Activated naive CD4-positive, alpha-beta T cell (primary cell): ENCODE results near the gene SLC13A4.
"Not testable (repeated sequence)": the region's sequence is repeated elsewhere in the genome, so short reads cannot be mapped to it uniquely, and the experiment has no call there.

Source experiments
- DNase-seq, 4 experiments: peaks; one replicate each; lab custom pipeline; 2025; lab: John Stamatoyannopoulos, UW

SLC13A4 gene

DNA sequence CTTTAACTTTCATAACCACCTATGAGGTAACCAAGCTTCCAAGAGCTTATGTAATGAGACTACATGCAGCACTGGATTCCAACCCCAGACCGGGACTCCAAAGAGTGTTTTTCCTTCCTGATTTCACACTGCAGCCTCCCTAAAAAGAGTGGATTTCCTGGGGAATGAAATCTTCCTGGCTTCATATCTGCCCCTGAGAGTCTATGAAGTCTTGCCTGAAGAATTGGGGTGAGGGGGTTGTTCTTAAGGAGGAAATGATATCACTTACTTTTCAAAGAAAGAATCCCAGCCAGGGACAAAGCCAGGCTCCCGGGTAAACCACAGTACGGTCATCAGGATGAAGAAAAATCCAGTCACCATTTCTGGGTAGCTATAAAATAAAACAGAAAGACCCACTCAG lies 35.9 kb downstream of the SLC13A4 start:
- DNase-seq: no peak

DNA sequence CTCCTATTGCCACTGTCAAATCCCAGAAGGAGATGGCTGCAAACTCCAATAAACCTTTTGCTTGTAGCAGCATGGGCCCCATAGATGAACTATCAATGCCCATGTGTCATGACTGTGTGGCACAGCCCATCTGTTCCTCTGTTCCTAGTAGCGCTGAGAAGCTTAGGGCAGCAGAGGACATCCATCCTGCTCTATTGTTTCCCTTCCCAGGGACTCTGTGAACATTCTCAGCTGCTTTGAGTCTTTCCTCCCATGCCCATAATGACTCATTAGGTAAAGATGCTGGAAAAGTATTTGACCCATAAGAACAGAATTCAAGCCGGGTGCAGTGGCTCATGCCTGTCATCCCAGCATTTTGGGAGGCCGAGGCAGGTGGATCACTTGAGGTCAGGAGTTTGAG lies 37.4 kb downstream of the SLC13A4 start:
- no peak for DNase-seq

DNA sequence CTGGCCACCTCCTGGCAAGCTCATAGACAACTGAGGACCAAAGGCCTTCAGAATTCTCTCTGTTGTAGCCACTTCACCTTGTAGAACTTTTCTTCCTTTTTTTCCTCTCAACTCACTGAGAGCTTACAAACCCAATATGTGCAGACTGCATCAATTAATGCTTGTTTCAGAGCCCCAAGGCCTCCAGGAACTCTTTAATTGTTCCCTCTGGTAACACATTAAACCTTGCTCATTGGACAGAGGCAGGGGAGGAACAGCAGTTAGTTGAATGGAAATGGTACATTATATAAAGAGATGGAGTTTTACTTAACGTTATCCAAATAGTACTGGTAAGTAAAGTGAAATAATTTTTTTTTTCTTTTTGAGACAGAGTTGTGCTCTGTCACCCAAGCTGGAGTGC lies 40.5 kb downstream of the SLC13A4 start:
- DNase-seq: no peak

DNA sequence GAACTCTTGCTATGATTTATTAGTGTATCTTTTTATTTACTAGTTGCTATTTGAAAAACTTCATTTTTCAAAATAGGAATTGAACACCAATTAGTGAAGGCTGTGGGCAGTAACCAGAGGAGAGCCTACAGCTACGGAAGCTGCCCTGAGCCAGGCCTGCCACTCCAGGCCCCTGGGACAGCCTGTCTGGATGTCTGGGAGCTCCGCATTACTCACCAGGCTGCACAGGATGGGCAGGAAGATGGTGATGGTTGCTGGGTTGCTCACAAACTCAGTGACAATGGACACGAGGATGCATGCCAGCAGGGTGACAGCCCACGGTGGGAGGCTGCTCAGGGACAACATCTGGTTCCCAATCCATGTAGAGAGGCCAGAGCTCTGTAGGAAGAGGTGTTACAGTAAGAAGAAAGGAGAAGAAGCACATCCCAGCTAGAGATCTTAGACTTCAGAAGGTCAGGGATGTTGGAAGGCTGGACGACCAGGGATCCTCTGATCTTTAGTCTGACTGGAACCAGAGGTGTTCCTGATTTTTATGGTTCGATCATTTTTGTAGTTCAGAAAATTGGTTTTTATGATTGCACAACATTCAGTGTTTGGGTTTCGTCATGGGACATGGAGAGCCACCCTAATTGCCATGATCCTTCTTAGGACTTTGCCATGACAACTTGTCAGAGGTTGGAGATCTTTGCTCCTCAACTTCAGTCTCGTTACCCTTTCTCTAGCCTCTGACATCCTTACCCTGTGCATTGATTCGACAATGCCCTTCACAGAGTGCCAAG lies 42.5 kb downstream of the SLC13A4 start:
- no peak for DNase-seq

- DNase-seq: no peak
Observed at GRCh38 chr7:135684699-135685098, 43.3 kb downstream of the SLC13A4 start.

- DNase-seq: no peak
Observed at GRCh38 chr7:135684136-135684535, 43.9 kb downstream of the SLC13A4 start.

- no peak for DNase-seq
Observed at GRCh38 chr7:135683609-135684008, 44.4 kb downstream of the SLC13A4 start.

GRCh38 chr7:135682191-135682590 lies 45.8 kb downstream of the SLC13A4 start:
- no peak for DNase-seq

DNA sequence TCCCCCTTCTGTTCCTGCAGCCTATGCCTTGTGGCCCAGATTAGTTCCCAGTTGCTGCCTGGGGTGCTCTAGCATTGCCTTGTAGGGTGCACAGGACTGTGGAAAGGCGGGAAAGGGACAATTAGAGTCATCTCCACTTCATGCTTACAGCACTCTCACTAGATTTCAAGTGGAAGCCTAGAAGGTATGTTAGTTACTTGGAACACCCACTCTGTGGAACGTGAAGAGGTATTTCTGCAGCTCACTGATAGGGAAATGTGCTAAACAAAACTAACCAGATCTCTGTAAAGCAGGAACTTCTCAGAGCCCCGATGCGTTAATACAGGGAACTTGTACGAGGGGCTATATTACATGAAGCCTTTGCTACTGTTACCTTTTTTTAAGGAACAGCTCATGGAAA lies 46.2 kb downstream of the SLC13A4 start:
- no peak for DNase-seq

- DNase-seq: no peak
Observed at GRCh38 chr7:135678612-135679575, 49.1 kb downstream of the SLC13A4 start.

DNA sequence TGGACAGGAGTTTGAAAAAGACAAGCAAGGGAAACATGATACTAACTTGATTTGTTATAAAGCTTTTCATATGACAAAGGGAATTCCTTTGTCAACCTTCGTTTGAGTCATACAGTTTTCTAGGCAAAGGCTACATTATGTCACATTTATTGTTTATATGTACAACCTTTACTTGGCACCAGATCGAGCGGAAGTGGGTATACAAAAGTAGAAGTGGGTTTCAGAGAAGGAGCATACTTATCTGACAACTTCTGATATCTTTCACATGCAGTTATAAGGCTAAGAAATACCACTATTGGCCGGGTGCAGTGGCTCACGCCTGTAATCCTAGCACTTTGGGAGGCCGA lies 54.7 kb downstream of the SLC13A4 start:
- no peak for DNase-seq

DNA sequence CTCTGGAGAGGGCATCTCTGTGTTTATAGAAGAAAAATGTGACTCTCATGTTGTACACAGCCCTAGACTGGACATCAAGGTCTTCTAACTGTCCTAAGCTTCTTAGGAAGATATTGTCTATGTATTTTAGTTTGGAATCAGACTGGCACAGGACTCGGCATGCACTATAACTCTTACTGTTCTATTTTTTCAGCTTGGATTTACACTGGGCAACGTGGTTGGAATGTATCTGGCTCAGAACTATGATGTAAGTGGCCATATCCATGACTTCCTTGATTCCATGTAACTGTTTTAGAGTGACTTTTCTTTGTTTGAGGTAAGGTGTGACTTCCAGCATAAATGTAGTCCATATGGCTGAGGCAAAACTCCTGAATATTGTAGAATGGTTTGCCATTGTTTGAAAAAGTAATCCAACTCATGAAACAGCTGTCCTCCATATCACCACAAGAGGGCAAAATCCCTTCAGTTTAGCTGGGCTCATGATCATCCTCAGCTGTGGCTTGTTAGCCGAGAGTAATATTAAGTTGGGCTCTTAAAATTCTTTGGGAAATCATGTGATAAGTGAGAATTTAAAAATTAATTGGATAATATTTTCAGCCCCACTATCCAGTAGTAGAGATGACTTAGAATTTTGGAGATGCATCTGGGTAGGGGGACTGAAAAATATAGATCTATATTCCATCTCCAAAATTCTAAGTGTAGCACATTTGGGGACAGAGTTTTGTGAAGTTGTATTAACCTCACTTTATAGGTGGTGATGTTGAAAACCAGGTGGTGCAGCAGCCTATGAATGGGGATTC lies 55.2 kb downstream of the SLC13A4 start:
- no peak for DNase-seq

- DNase-seq: no peak
Observed at GRCh38 chr7:135670179-135670578, 57.8 kb downstream of the SLC13A4 start.

DNA sequence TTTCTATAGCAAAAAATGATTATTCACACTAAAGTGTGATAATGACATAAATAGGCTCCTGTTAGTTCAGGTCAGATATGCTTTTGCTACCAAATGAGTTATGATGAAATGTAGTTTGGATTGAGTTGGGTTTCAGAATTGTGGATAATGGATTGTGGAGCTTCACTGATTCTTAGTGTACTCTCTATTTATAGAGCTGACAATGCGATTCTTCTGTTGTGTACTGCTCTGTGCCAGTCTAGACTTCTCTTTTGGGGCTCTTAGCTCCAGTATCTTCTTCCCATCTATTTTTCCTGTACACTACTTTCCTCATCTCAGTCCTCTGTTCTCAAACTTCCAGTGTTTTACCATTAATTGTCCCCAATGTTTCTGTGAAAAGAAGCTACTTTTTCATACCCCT lies 58.2 kb downstream of the SLC13A4 start:
- DNase-seq: no peak

GRCh38 chr7:135668852-135669395 lies 59.1 kb downstream of the SLC13A4 start:
- DNase-seq: not testable (repeated sequence)

DNA sequence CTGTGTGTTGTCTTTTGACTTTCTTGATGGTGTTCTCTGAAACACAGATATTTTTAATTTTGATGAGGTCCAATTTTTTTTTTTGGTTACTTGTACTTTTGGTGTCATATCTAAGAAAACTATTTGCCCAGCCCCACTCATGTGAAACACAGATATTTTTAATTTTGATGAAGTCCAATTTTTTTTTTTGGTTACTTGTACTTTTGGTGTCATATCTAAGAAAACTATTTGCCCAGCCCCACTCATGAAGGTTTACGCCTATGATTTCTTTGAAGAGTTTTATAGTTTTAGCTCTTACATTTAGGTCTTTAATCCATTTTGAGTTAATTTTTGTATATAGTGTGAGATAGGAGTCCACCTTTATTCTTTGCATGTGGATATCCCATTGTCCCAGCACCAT lies 60.4 kb downstream of the SLC13A4 start:
- DNase-seq: not testable (repeated sequence)

- DNase-seq: no peak
Observed at GRCh38 chr7:135666846-135667245, 61.1 kb downstream of the SLC13A4 start.

GRCh38 chr7:135666156-135666555 lies 61.8 kb downstream of the SLC13A4 start:
- no peak for DNase-seq

DNA sequence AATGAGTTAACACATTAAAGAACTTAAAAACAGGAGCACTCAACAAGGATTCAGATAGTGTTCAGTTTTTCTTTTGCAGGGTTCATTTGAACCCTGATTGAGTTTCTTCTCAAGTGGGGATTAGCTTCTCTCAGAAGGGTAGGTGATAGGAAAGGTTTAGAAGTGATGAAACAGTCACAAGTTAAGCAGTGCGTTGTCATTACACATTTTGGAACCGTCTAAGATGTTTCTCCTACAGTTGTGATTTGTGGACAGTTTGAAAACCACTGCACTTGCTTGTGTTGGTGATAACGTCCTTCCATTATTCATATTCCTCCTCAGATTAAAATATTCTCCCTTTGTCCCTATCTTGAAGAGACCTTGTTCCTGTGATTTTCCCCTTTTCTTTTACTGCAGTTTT lies 62.9 kb downstream of the SLC13A4 start:
- DNase-seq: no peak

DNA sequence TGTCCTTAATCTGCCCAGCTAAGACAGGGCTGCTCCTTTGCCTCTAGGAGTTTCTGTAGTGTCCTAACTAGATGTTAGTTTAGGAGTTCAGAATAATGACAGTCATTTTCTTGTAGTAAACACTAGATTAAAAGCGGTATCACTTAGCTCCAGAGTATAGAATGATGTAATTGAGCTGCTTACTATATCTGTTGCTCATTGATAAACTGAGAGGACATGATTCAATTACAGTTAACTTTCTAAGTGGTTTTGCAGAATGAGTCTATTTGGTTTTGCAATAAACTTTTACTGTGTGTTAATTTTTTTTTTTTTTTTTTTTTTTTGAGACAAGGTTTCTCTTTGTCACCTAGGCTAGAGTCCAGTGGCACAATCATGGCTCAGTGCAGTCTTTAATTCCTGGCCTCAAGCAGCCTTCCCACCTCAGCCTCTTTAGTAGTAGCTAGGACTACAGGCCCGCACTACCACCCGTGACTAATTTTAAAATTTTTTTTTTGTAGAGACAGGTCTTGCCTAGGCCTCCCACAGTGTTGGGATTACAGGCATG lies 63.9 kb downstream of the SLC13A4 start:
- DNase-seq: no peak

DNA sequence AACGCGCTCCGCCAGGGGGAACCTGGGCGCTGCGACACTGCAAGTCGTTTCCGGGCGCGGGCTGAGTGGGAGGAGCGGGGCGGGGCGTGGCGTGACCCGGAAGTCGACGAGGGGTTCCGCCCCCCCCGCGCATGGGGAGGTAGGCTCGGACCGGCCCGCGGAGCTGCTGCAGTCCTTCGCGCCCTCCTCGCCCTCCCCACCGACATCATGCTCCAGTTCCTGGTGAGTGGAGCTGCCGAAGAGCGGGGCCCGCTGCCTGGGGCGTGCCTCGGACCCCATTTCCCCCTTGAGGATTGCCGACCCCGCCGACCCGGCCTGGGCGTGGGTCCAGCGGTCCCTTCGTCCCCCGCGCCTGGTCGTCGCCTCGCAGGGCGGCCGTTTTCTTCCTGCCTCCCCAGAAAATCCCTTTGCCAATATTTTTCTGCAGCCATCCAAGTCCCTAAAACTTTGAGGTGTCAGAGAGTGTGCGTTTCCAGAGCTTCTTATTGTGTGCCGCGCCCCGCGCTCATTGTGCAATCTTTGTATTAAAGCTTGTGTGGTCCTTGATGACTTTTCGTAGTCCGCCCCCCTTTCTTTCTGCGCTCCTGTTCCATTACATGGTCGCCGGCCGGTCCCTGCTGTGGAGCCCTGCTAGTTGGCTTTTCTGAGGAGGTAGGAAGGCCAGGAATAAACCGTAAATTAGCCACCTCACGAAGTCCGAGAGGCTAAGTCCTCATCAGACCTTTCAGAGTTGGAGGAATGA lies 65.4 kb downstream of the SLC13A4 start, which contains the start of gene STMP1:
Gene STMP1 (plus strand): TSS at position 142 of the 742 bp plus-strand sequence.
- peak; percentile 92 to 97 (median 96) for DNase-seq
